HG02884 (cell line): Measurements from ENCODE around the gene NEU1.
"Not testable (repeated sequence)": the region's sequence is repeated elsewhere in the genome, so short reads cannot be mapped to it uniquely, and the experiment has no call there.

ENCODE experiments used
- ATAC-seq: cut with Tn5 transposase; IDR thresholded peaks from one replicate; pipeline ENCODE4 v1.9.1; 2021; ENCODE audit warnings: mild to moderate bottlenecking, moderate library complexity; ENCODE audit not compliant: unreplicated experiment

Gene NEU1

DNA sequence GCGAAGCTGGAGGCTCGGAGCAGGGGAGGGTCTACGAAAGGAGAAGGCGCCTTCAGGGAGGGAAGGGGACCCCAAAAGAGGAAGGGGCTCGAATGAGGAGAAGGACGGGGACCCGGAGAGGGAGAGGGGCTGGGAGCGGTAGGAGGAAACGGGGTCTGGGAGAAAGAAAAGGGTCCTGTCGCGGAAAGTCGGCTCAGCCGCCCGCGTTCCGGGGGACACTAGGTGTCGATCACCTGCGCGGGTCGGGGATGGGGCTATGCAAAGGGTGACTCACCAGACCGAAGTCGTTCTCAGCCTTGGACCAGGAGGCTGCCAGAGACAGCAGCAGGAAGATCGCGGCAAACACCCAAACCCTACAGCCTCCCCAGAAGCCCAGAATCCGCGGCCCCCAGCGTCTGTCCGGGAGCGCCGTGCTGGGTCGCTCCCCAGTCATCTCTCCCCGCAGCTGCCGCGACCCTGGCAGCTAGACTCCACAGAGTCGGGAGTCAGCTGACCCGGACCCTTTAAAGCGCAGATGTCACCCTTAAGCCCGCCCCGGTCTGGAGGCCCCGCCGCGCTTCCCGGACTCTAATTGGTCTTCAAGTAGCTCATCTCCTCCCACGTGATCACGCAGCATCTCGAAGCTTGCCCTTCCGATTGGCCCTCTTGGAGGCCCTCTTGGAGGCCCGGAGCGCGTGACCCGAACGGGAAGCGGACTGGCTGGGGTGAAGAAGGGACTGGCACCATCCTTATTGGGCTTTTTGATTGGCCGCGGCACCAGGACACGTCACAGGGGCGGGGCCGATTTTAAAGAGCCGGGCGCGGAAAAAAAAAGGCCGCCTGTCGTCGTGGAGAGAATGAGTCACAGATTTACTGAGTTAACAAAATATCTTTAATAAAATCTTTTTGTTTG is at the start of gene NEU1:
Gene NEU1, minus strand, starts transcription at position 478 of the 892 bp plus-strand sequence. Its CDS starts 45 bp downstream, at position 433.
- peak; percentile 85 for ATAC-seq

DNA sequence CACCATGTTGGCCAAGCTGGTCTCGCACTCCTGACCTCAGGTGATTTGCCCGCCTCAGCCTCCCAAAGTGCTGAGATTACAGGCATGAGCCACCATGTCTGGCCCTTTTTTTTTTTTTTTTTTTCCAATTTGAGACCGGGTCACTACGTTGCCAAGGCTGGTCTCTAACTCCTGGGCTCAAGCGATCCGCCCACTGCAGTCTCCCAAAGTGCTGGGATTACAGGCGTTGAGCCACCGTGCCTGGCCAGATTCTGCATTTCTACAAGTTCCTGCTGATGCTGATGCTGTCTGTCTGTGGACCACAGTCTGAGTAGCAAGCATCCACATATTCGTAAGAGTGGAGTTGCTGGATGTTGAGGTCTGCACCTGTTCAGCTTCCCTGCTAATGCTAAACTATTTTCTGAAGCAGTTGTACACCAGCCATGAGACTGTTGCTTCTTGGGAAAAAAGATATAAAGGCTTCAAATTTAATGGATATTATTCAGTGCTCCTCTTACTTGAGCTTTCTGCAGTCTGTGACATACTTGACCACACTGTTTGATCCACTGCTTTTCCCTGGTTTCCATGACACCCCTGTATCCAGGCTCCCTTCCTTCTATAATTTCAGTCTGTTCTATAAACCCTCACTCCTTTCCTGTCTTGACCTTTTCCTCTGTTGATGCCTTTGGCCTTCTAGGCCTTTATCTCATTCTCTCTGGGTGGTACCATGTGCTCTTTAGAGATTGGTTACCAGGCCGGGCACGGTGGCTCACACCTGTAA is 49.4 kb upstream of the NEU1 start:
- no peak for ATAC-seq

DNA sequence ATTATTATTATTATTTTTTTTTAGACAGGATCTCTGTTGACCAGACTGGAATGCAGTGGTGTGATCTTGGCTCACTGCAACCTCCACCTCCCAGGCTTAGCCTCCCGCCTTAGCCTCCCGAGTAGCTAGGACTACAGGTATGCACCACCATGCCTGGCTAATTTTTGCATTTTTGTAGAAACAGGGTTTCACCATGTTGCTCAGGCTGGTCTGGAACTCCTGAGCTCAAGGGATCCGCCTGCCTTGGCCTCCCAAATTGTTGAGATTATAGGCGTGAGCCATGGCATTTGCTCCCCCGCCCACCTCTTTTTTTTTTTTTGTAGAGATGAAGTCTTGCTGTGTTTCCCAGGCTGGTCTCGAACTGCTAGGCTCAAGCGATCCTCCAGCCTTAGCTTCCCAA is 46.7 kb upstream of the NEU1 start:
- not testable (repeated sequence) for ATAC-seq

DNA sequence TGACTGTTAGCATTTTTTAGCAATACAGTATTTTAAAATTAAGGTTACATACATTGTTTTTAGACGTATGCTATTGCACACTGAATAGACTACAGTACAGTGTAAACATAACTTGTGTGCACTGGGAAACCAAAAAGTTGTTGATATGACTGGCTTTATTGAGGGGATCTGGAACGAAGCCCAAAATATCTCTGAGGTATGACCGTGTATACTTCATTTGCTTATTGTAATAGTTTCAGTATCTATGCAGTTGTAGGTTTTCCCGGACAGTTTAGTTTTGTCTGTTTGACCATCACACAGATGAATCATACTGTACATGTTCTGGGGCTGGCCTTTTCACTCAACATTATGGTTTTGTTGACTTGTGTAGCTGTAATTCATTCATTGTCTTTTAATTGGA is 46.2 kb upstream of the NEU1 start:
- peak; percentile 63 for ATAC-seq

GRCh38 chr6:31908255-31908654 is 45.6 kb upstream of the NEU1 start:
- not testable (repeated sequence) for ATAC-seq

DNA sequence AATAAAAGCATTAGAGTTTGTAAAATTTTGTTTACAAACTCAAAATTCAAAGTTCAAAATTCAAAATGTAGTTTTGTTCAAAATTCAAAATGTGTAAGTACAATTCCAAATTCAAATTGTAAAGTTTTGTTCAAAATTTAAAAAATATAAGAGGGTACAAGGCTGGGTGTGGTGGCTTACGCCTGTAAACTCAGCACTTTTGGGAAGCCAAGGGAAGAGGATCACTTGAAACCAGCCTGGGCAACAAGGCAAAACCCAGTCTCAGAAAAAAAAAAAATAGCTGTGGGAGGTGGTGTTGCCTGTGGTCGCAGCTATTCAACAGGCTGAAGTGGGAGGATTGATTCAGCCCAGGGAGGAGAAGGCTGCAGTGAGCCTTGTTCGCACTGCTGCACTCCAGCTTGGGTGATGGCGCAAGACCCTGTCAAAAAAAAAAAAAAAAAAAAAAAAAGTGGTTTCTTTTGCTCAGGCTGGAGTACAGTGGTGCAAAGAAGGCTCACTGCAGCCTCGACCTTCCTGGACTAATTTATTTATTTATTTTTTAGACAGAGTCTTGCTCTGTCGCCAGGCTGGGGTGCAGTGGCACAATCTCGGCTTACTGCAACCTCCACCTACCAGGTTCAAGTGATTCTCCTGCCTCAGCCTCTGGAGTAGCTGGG is 44.7 kb upstream of the NEU1 start:
- no peak for ATAC-seq

DNA sequence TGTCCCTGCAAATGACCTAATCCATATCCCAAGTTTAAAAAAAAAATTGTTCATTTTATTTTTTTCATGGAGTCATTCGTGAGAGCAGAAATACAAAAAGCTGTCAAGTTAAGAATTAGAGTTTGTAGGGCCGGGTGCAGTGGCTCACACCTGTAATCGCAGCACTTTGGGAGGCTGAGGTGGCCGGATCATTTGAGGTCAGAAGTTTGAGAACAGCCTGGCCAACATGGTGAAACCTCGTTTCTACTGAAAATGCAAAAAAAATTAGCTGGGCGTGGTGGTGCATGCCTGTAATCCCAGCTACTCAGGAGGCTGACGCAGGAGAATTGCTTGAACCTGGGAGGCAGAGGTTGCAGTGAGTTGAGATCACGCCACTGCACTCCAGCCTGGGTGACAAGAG is 44.1 kb upstream of the NEU1 start:
- not testable (repeated sequence) for ATAC-seq

DNA sequence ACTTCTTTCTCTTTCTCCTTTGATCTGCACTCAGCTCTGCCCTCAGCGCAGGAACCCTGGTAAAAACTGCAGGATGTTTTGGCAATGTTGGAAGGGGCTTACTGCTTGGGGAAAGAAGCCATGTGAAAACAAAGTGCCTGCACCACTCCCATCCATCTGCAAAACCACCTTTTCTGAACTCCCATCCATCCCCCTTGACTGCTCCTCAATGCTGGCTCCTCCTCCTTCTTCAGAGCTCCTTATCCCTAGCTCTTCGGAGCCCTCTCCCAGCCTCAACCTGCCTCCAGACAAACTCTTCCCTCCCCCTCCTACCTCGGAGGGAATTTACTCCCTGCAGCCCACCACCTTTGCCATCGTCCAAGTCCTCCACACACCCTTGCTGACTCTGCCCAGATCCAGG is 43.5 kb upstream of the NEU1 start:
- ATAC-seq, result no peak

DNA sequence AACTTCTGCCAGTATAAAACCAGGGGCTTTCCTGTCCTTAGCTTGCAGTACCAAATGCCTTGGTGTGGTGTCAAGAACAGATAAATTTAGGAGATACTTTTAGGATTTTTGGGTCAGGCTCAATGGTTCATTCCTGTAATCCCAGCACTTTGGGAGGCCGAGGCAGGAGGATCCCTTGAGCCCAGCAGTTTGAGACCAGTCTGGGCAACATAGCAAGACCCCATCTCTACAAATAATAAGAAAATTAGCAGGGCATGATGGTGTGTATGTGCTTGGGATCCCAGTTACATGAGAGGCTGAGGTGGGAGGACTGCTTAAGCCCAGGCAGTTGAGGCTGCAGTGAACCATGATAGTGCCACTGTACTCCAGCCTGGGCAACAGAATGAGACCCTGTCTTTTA is 42.4 kb upstream of the NEU1 start:
- no peak for ATAC-seq

GRCh38 chr6:31903957-31904356 is 41.3 kb upstream of the NEU1 start:
- ATAC-seq, result no peak

DNA sequence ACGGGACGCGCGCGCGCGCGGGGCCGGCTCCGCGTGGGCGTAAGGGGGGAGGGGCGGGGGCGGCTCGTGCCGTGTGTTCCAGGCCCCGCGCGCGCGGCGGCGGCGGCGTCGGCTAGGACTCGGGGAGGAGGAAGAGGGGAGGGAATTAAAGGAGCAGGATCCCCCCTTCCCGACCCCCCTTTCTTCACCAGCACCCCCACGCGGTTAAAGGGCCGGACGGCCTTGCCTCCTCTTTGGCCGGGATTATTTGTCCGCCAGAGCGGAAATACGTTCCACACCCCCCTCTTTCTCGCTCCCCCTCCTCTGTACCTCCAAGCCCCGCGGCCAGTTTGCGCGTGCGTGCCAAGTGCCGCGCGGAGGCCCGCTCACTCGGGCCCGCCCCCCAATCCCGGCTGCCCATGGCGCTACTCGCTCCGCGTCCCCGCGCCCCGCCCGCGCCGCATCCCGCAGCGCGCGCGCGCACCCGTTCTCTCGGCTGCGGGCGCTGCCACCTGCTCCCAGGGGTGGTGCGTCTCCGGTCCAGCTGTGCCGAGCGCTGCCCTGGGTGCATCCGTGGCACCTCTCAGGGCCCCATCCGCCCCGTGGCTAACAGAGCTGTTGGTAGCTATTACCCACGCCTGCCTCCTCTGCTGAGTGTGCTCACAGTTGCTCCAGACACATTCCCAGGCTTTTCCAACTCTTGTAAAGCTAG is 39.5 kb upstream of the NEU1 start, which contains the start of gene ZBTB12:
Gene ZBTB12, minus strand, starts transcription at position 134 of the 691 bp plus-strand sequence. CDS start 781 bp downstream, outside the sequence.
- ATAC-seq, result peak; percentile 39

DNA sequence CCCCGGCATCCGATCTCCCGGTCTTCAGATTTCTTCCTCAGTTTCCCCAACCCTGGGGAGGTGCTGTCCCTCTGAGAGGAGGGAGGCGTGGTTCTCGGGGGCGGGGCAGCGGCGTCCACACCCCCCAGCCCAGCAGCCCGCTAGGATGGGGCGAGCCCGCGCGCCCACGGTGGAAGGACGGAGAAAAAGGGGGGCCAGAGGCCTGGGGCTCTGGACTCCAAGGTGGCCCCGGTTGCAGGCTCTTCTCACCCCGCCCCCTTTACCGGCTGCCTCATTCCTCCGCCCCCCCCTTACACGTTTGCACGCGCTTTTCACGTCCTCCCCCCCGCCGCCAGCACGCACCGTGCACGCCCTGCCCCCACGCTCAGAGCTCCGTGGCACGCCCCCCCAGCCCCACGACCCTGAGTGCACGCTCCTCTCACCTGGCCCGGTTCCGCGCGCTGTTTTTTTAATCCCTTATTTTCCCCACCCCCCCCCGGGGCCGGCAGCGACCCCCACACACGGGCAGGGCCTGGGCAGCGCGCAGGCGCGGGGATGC is 38.9 kb upstream of the NEU1 start:
- ATAC-seq, result no peak

- no peak for ATAC-seq
Observed at GRCh38 chr6:31900917-31901414, 38.3 kb upstream of the NEU1 start.

- no peak for ATAC-seq
Observed at GRCh38 chr6:31899882-31900722, 37.5 kb upstream of the NEU1 start.

GRCh38 chr6:31899215-31899614 is 36.6 kb upstream of the NEU1 start:
- no peak for ATAC-seq

DNA sequence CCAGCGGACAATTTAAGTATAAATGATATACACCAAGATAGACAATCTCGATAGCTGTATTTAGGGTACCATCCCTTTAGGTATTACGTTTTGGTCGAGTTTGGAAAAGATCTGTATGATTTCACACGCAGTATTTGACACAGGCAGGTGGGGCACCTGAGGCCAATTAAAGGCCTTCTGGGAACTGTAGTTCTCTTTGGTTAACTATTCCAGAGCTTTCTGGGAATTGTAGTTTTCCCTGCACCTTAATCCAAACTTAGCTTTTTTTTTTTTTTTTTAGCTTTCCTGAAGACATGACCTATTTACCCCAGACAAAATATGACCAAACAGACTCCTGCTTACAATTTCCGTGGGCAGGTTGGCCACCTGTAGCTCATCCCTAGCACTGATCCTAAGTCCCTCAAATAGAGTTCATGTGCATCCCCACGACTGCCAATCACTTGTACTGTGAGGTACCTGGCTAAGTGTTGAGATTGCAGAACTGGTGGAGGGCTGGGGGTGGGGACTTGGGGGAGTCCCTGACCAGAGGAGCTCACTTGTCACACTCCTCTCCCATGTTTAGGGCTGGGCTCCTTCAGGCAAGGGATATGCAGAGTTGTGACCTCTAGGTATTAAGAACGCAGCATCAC is 35.9 kb upstream of the NEU1 start:
- ATAC-seq, result no peak

- ATAC-seq, result no peak
Observed at GRCh38 chr6:31897612-31898382, 35.2 kb upstream of the NEU1 start, which contains the start of gene EHMT2. Gene EHMT2, minus strand, starts transcription at chr6:31897698. Its CDS starts 21 bp downstream, at chr6:31897677.
